ENCODE results near the gene GK. TPM values are rescaled to one million over a fixed set of nuclear protein-coding genes. Genes with fewer than 3 reads are reported as not detected.

The GK gene
- total RNA-seq, 1 experiment from 2014 or later, result 9.8 TPM

- Histone ChIP-seq H3K79me2 (ENCODE audit: insufficient read depth, low read length) (no peaks in the 10 kb centered on the region), H3K18ac (ENCODE audit: insufficient read length, low read depth, low read length) (no peak overlapping the region), H4K91ac (ENCODE audit: insufficient read length, low read depth, low read length) (no peak overlapping the region), H3K4me1 (ENCODE audit: insufficient read depth, low read length) (no peaks in the 10 kb centered on the region; the same call in 1 of the 2 replicates), H3K79me1 (ENCODE audit: insufficient read depth, low read depth, low read length, poor library complexity, severe bottlenecking) (no peaks in the 10 kb centered on the region), H4K20me1 (ENCODE audit: control insufficient read depth, insufficient read depth, insufficient read length) (no peaks in the 10 kb centered on the region), H3K23me2 (ENCODE audit: insufficient read length, low read depth, low read length, poor library complexity, severe bottlenecking) (no peaks in the 10 kb centered on the region), H2BK12ac (ENCODE audit: insufficient read length, low read depth, low read length) (no peak overlapping the region), H2BK120ac (ENCODE audit: low read depth, low read length, poor library complexity, severe bottlenecking) (no peak overlapping the region), H3K14ac (ENCODE audit: insufficient read depth, low read length) (no peak overlapping the region), H3K23ac (ENCODE audit: insufficient read length, low read depth, low read length) (no peak overlapping the region), H2BK15ac (ENCODE audit: low read depth, low read length) (no peak overlapping the region), H4K8ac (replicated peaks; ENCODE audit: insufficient read length, low read depth, low read length) (no peak overlapping the region), H2BK20ac (ENCODE audit: low read depth, low read length, poor library complexity, severe bottlenecking) (no peak overlapping the region), H3K4ac (ENCODE audit: low read depth, low read length) (no peak overlapping the region), H3K4me2 (ENCODE audit: insufficient read depth, insufficient read length, low read length) (no peak overlapping the region), H3T11ph (ENCODE audit: low read length) (no peak overlapping the region), H4K5ac (ENCODE audit: insufficient read length, low read depth, low read length) (no peak overlapping the region), H2AFZ (ENCODE audit: low read length) (no peak overlapping the region), H3K9ac (ENCODE audit: extremely low read depth, insufficient read length, low read length) (no peak overlapping the region), H2BK5ac (ENCODE audit: insufficient read length, low read length) (no peak overlapping the region), H3K27ac (ENCODE audit: insufficient read length, low read depth, low read length) (no peak overlapping the region), H3K9me3 (ENCODE audit: control insufficient read depth, low read depth, low read length) (peaks cover 6% of the 10 kb centered on the region), H2AK5ac (ENCODE audit: insufficient read length, low read length) (no peak overlapping the region), H3K27me3 (ENCODE audit: insufficient read depth, low read length) (no peaks in the 10 kb centered on the region), H3K56ac (ENCODE audit: insufficient read length, low read depth, low read length) (no peak overlapping the region)
- Mint-ChIP-seq H3K4me3 (no peak overlapping the region), H3K27me3 (ENCODE audit: low read depth) (no peaks in the 10 kb centered on the region), H3K36me3 (ENCODE audit: insufficient read depth in 1 of 3, low read depth in 3 of 3) (peaks cover 11 to 18% (median 12%) of the 10 kb centered on the region in 3 experiments; a peak in 6 of 7 replicates), H3K27ac (no peak overlapping the region), H3K9me3 (peaks cover 7 to 40% of the 10 kb centered on the region in 2 experiments), H3K4me1 (peaks cover 6 to 8% of the 10 kb centered on the region in 2 experiments; a peak in 3 of 4 replicates)
- TF ChIP-seq CTCF (conservative IDR thresholded peaks at IDR 0.05), result no peak
- no peak for DNase-seq
These were observed 12.2 kb downstream of the GK start for GRCh38 chrX:30665471-30665870.
